Measurements from ENCODE around the gene CNGB1. TPM values are rescaled to one million over a fixed set of nuclear protein-coding genes. Genes with fewer than 3 reads are reported as not detected.

The CNGB1 gene
- total RNA-seq, 1 donor, result not detected

- DNase-seq (ENCODE audit: low read depth), result no peak
- H3K4me3 ChIP-seq (ENCODE audit: low read depth, low read length), result no peak overlapping the region
- TF ChIP-seq CTCF (IDR thresholded peaks at IDR 0.05; ENCODE audit: insufficient read depth, low read depth, low read length), result no peak
Observed at GRCh38 chr16:57993897-57994296, 23.0 kb upstream of the CNGB1 start.

- no peak for TF ChIP-seq CTCF (IDR thresholded peaks at IDR 0.05; ENCODE audit: insufficient read depth, low read depth, low read length)
- DNase-seq (ENCODE audit: low read depth), result no peak
- H3K4me3 ChIP-seq (ENCODE audit: low read depth, low read length), result no peak overlapping the region
Observed at GRCh38 chr16:57993438-57993837, 22.5 kb upstream of the CNGB1 start.

- H3K4me3 ChIP-seq (ENCODE audit: low read depth, low read length), result no peak overlapping the region
- TF ChIP-seq CTCF (IDR thresholded peaks at IDR 0.05; ENCODE audit: insufficient read depth, low read depth, low read length), result no peak
- DNase-seq (ENCODE audit: low read depth), result no peak
Observed at GRCh38 chr16:57992084-57992483, 21.2 kb upstream of the CNGB1 start.

GRCh38 chr16:57991551-57992059 lies 20.7 kb upstream of the CNGB1 start:
- no peak for TF ChIP-seq CTCF (IDR thresholded peaks at IDR 0.05; ENCODE audit: insufficient read depth, low read depth, low read length)
- no peak for DNase-seq (ENCODE audit: low read depth)
- no peak overlapping the region for H3K4me3 ChIP-seq (ENCODE audit: low read depth, low read length)

- no peak for TF ChIP-seq CTCF (IDR thresholded peaks at IDR 0.05; ENCODE audit: insufficient read depth, low read depth, low read length)
- no peak for DNase-seq (ENCODE audit: low read depth)
- H3K4me3 ChIP-seq (ENCODE audit: low read depth, low read length), result no peak overlapping the region
Observed at GRCh38 chr16:57988929-57989328, 18.0 kb upstream of the CNGB1 start.

- DNase-seq (ENCODE audit: low read depth), result no peak
- H3K4me3 ChIP-seq (ENCODE audit: low read depth, low read length), result no peak overlapping the region
- no peak for TF ChIP-seq CTCF (IDR thresholded peaks at IDR 0.05; ENCODE audit: insufficient read depth, low read depth, low read length)
Observed at GRCh38 chr16:57987441-57988177, 16.7 kb upstream of the CNGB1 start.

GRCh38 chr16:57986196-57986595 lies 15.3 kb upstream of the CNGB1 start:
- DNase-seq (ENCODE audit: low read depth), result no peak
- TF ChIP-seq CTCF (IDR thresholded peaks at IDR 0.05; ENCODE audit: insufficient read depth, low read depth, low read length), result no peak
- no peak overlapping the region for H3K4me3 ChIP-seq (ENCODE audit: low read depth, low read length)
